Stimulated activated CD4-positive, alpha-beta T cell treated with anti-CD3 and anti-CD28 coated beads, Interleukin-15, amount 100 ng/mL, for 1 hour (primary cell): ENCODE data around the gene MAGI3.
"Not testable (repeated sequence)": the region's sequence is repeated elsewhere in the genome, so short reads cannot be mapped to it uniquely, and the experiment has no call there.

Experiments used
- DNase-seq, 2 donors: peaks; one replicate each; pipeline ENCODE4 v3.0.0-alpha.2; 2020; ENCODE audit warnings: low read depth in 1 of 2, low spot score in 1 of 2

The MAGI3 gene

GRCh38 chr1:113575744-113576260 is 185.5 kb downstream of the MAGI3 start:
- not testable (repeated sequence) for DNase-seq

- DNase-seq = no peak
These were observed 186.0 kb downstream of the MAGI3 start for GRCh38 chr1:113576271-113576670.

GRCh38 chr1:113579256-113580018 is 189.1 kb downstream of the MAGI3 start:
- DNase-seq = no peak

- DNase-seq = no peak
These were observed 191.0 kb downstream of the MAGI3 start for GRCh38 chr1:113581323-113581722.

GRCh38 chr1:113582084-113582483 is 191.8 kb downstream of the MAGI3 start:
- no peak for DNase-seq

- no peak for DNase-seq
These were observed 197.2 kb downstream of the MAGI3 start for GRCh38 chr1:113587475-113587874.

GRCh38 chr1:113592230-113592629 is 201.9 kb downstream of the MAGI3 start:
- no peak for DNase-seq

GRCh38 chr1:113593550-113594297 is 203.4 kb downstream of the MAGI3 start:
- DNase-seq = no peak

GRCh38 chr1:113604466-113604865 is 214.2 kb downstream of the MAGI3 start:
- not testable (repeated sequence) for DNase-seq

- no peak for DNase-seq
These were observed 214.8 kb downstream of the MAGI3 start for GRCh38 chr1:113605146-113605545.

- DNase-seq = no peak
These were observed 218.1 kb downstream of the MAGI3 start for GRCh38 chr1:113608399-113608798.

- no peak for DNase-seq
These were observed 220.1 kb downstream of the MAGI3 start for GRCh38 chr1:113610372-113610771.

- DNase-seq = no peak
These were observed 225.1 kb downstream of the MAGI3 start for GRCh38 chr1:113615425-113615824.

- DNase-seq = no peak
These were observed 225.8 kb downstream of the MAGI3 start for GRCh38 chr1:113616156-113616555.

- no peak for DNase-seq
These were observed 227.3 kb downstream of the MAGI3 start for GRCh38 chr1:113617438-113618141.

GRCh38 chr1:113628997-113629396 is 238.7 kb downstream of the MAGI3 start:
- DNase-seq = no peak

- DNase-seq = no peak
These were observed 240.3 kb downstream of the MAGI3 start for GRCh38 chr1:113630340-113631327.

GRCh38 chr1:113641396-113641795 is 251.1 kb downstream of the MAGI3 start:
- no peak for DNase-seq

GRCh38 chr1:113647164-113647563 is 256.8 kb downstream of the MAGI3 start:
- no peak for DNase-seq

- no peak for DNase-seq
These were observed 258.2 kb downstream of the MAGI3 start for GRCh38 chr1:113648478-113648877.
